Loucy (cell line): ENCODE results near the gene NUDT3.

Experiments used
- CTCF ChIP-seq: fragments of 200-600 bp; sonication (generic); conservative IDR thresholded peaks from 2 replicates; pipeline ENCODE4 v1.5.1; 2014; ENCODE audit warnings: mild to moderate bottlenecking, antibody characterized with exemption, low read length
- EZH2phosphoT487 ChIP-seq: fragments of 200-600 bp; IDR thresholded peaks from 2 replicates; pipeline ENCODE4 v1.6.1; 2018; ENCODE audit warnings: antibody characterized with exemption, mild to moderate bottlenecking, moderate library complexity, borderline replicate concordance

GRCh38 chr6:34435916-34436315, 43.4 kb upstream of the NUDT3 start:
- TF ChIP-seq CTCF (no peak), EZH2phosphoT487 (no peak)
